HepG2 (cell line): ENCODE results near the gene NLRP5. TPM values are rescaled to one million over a fixed set of nuclear protein-coding genes. Genes with fewer than 3 reads are reported as not detected.

ENCODE experiments used
- CBX5 ChIP-seq: sonication (generic); formaldehyde crosslinking; IDR thresholded peaks from 2 replicates; pipeline ENCODE4 v1.4.0; 2020; ENCODE audit warnings: missing genetic modification reagents, borderline replicate concordance
- GTF3A ChIP-seq: sonication (generic); formaldehyde crosslinking; conservative IDR thresholded peaks from 2 replicates; pipeline ENCODE4 v1.4.0; 2020; ENCODE audit warnings: mild to moderate bottlenecking, missing genetic modification reagents
- HCFC1 ChIP-seq: fragments of 150-350 bp; IDR thresholded peaks from 2 replicates; pipeline ENCODE4 v1.6.1; 2014; ENCODE audit warnings: low read depth, low read length
- JUND ChIP-seq: sonication (generic); formaldehyde crosslinking; IDR thresholded peaks from 2 replicates; pipeline ENCODE4 v1.8.0; 2022; ENCODE audit warnings: mild to moderate bottlenecking, missing genetic modification reagents
- KDM2A ChIP-seq: sonication (generic); formaldehyde crosslinking; IDR thresholded peaks from 2 replicates; pipeline ENCODE4 v1.4.0; 2020; ENCODE audit warnings: low read depth, missing genetic modification reagents, borderline replicate concordance
- PITX1 ChIP-seq: sonication (generic); formaldehyde crosslinking; IDR thresholded peaks from 2 replicates; pipeline ENCODE4 v1.5.1; 2020; ENCODE audit warnings: mild to moderate bottlenecking, missing genetic modification reagents
- RAD21 ChIP-seq: fragments of 450-650 bp; formaldehyde crosslinking; IDR thresholded peaks from 2 replicates; pipeline ENCODE4 v1.5.0; 2020; ENCODE audit warnings: mild to moderate bottlenecking
- STAG1 ChIP-seq: sonication (generic); formaldehyde crosslinking; IDR thresholded peaks from 2 replicates; pipeline ENCODE4 v1.4.0; 2020; ENCODE audit warnings: missing genetic modification reagents
- TCF7L2 ChIP-seq: IDR thresholded peaks from 2 replicates; pipeline ENCODE4 v1.6.1; 2011; ENCODE audit warnings: mild to moderate bottlenecking, low read depth, low read length, moderate library complexity
- ZNF263 ChIP-seq: sonication (generic); formaldehyde crosslinking; IDR thresholded peaks from 2 replicates; pipeline ENCODE4 v1.4.0; 2020; ENCODE audit warnings: missing genetic modification reagents
- ZNF296 ChIP-seq: sonication (generic); formaldehyde crosslinking; conservative IDR thresholded peaks from 2 replicates; pipeline ENCODE4 v1.5.0; 2020; ENCODE audit warnings: mild to moderate bottlenecking, missing genetic modification reagents
- ZNF550 ChIP-seq: sonication (generic); formaldehyde crosslinking; IDR thresholded peaks from 2 replicates; pipeline ENCODE4 v1.4.0; 2020; ENCODE audit warnings: mild to moderate bottlenecking, missing genetic modification reagents, borderline replicate concordance
- ZNF556 ChIP-seq: sonication (generic); formaldehyde crosslinking; IDR thresholded peaks from 2 replicates; pipeline ENCODE4 v1.4.0; 2020; ENCODE audit warnings: mild to moderate bottlenecking, missing genetic modification reagents, borderline replicate concordance
- ZNF598 ChIP-seq: sonication (generic); formaldehyde crosslinking; IDR thresholded peaks from 2 replicates; pipeline ENCODE4 v1.5.1; 2020; ENCODE audit warnings: mild to moderate bottlenecking, missing genetic modification reagents, borderline replicate concordance
- polyA plus RNA-seq, 8 experiments: library from polyadenylated mRNA; depleted of rRNA in 3 of 8; stranded (reverse) in 7 of 8; unstranded in 1 of 8; fragments of >200 nt; fragmentation: Illumina TruSeq in 4 of 8; extraction: Trizol in 4 of 8; gene quantifications; 2 replicates each; pipeline versions ENCODE4 v1.2.1 to v1.2.3, GENCODE V29; 2011 to 2016; ENCODE audit warnings: low read depth in 4 of 8, missing spikeins in 1 of 8, mixed read lengths in 1 of 8; ENCODE audit not compliant: insufficient read depth in 1 of 8
- total RNA-seq, 5 experiments: library from RNA; depleted of rRNA; stranded (reverse); fragments of >200 nt; fragmentation: Illumina TruSeq; extraction: Trizol; gene quantifications; 2 replicates each; pipeline ENCODE4 v1.2.3, GENCODE V29; 2016; ENCODE audit warnings: low read depth in 1 of 5
- TF ChIP-seq, protein P1 (sequence below), 2 experiments: sonication (generic) in 1 of 2; formaldehyde crosslinking in 1 of 2; IDR thresholded peaks; 2 replicates each; pipeline versions ENCODE4 v1.4.0 to v1.6.1; 2016 to 2020; ENCODE audit warnings: borderline replicate concordance in 1 of 2, low read depth in 1 of 2, mild to moderate bottlenecking in 1 of 2, missing genetic modification reagents in 1 of 2
- TF ChIP-seq, protein P2 (sequence below): sonication (generic); formaldehyde crosslinking; IDR thresholded peaks from 2 replicates; pipeline ENCODE4 v1.5.0; 2020; ENCODE audit warnings: mild to moderate bottlenecking, missing genetic modification reagents, moderate library complexity
- TF ChIP-seq, protein P3 (sequence below): IDR thresholded peaks from 2 replicates; pipeline ENCODE4 v1.6.1; 2018; ENCODE audit warnings: missing genetic modification reagents
- TF ChIP-seq, protein P4 (sequence below): sonication (generic); formaldehyde crosslinking; IDR thresholded peaks from 2 replicates; pipeline ENCODE4 v1.4.0; 2020; ENCODE audit warnings: missing genetic modification reagents, borderline replicate concordance

The NLRP5 gene
- total and polyA plus RNA-seq, 2 of the 13 experiments (the other 11 are each of a cell fraction or from before 2014, with no cell fraction given): not detected

DNA sequence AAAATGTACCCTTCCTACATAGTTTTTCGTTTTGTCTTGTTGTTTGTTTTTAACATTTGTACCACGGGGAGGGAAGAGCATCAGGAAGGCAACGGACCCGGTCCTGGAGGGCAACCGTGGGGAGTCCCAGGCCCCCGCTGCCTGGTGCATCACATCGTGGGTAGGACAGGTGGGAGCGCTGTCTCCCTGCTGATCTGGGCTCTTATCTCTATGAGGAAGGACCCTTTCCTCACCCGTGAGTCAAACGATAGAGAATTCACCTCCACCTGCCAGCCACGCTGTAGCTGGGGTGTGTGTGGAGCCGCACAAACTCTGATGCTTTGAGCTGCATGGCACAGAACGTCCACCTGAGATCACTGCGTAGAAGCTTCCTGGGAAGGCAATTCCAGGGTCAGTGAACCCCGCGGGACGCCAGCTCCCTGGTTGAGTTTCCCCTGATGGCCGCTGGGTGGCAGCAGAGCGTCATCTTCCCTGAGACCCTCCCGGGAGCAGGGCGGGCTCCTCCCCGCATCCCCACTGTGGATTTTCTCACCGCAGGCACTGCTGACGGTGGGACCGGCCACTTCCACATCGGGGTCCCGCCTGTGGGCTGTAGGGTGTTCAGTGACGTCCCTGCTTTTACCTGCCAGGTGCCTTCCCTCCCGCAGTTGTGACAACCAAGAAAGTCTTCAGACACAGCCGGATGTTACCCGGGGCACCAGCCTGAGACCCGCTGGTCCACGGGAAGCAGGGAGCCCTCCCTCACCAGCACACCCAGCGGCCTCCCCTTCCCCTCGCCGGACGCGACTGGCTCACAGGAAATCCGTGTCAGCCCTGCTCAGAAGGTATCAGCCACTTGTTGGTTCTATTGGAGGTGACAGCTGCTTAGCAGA, 79.8 kb downstream of the NLRP5 start (continued):
- TF ChIP-seq JUND (CRISPR knock-in tag) (no peak), ZNF263 (peak; percentile 65), TCF7L2 (no peak), KDM2A (peak; percentile 63; the same call in 1 of the 2 replicates), ZNF296 (CRISPR knock-in tag) (no peak), ZNF598 (CRISPR knock-in tag) (0 out of 2 replicates have a peak, but pooled peaks have one; percentile 70), RAD21 (peak; percentile 77), GTF3A (0 out of 2 replicates have a peak, but pooled peaks have one; percentile 40), ZNF550 (CRISPR knock-in tag) (no peak), HCFC1 (0 out of 2 replicates have a peak, but pooled peaks have one; percentile 24), STAG1 (CRISPR knock-in tag) (peak; percentile 92), PITX1 (CRISPR knock-in tag) (no peak; the same call in 1 of the 2 replicates), CBX5 (peak; percentile 44; the same call in 1 of the 2 replicates), ZNF556 (CRISPR knock-in tag) (no peak; the same call in 1 of the 2 replicates)
- TF ChIP-seq, protein P1, sequence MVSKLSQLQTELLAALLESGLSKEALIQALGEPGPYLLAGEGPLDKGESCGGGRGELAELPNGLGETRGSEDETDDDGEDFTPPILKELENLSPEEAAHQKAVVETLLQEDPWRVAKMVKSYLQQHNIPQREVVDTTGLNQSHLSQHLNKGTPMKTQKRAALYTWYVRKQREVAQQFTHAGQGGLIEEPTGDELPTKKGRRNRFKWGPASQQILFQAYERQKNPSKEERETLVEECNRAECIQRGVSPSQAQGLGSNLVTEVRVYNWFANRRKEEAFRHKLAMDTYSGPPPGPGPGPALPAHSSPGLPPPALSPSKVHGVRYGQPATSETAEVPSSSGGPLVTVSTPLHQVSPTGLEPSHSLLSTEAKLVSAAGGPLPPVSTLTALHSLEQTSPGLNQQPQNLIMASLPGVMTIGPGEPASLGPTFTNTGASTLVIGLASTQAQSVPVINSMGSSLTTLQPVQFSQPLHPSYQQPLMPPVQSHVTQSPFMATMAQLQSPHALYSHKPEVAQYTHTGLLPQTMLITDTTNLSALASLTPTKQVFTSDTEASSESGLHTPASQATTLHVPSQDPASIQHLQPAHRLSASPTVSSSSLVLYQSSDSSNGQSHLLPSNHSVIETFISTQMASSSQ (IDR thresholded peaks at IDR 0.05; ENCODE audit: low read depth): no peak
- TF ChIP-seq, protein P1 (CRISPR knock-in tag; IDR thresholded peaks at IDR 0.05; ENCODE audit: borderline replicate concordance): 0 out of 2 replicates have a peak, but pooled peaks have one; percentile 19
- TF ChIP-seq, protein P2, sequence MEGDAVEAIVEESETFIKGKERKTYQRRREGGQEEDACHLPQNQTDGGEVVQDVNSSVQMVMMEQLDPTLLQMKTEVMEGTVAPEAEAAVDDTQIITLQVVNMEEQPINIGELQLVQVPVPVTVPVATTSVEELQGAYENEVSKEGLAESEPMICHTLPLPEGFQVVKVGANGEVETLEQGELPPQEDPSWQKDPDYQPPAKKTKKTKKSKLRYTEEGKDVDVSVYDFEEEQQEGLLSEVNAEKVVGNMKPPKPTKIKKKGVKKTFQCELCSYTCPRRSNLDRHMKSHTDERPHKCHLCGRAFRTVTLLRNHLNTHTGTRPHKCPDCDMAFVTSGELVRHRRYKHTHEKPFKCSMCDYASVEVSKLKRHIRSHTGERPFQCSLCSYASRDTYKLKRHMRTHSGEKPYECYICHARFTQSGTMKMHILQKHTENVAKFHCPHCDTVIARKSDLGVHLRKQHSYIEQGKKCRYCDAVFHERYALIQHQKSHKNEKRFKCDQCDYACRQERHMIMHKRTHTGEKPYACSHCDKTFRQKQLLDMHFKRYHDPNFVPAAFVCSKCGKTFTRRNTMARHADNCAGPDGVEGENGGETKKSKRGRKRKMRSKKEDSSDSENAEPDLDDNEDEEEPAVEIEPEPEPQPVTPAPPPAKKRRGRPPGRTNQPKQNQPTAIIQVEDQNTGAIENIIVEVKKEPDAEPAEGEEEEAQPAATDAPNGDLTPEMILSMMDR (CRISPR knock-in tag): peak; percentile 95
- TF ChIP-seq, protein P3, sequence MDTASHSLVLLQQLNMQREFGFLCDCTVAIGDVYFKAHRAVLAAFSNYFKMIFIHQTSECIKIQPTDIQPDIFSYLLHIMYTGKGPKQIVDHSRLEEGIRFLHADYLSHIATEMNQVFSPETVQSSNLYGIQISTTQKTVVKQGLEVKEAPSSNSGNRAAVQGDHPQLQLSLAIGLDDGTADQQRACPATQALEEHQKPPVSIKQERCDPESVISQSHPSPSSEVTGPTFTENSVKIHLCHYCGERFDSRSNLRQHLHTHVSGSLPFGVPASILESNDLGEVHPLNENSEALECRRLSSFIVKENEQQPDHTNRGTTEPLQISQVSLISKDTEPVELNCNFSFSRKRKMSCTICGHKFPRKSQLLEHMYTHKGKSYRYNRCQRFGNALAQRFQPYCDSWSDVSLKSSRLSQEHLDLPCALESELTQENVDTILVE (CRISPR knock-in tag): no peak
- TF ChIP-seq, protein P4, sequence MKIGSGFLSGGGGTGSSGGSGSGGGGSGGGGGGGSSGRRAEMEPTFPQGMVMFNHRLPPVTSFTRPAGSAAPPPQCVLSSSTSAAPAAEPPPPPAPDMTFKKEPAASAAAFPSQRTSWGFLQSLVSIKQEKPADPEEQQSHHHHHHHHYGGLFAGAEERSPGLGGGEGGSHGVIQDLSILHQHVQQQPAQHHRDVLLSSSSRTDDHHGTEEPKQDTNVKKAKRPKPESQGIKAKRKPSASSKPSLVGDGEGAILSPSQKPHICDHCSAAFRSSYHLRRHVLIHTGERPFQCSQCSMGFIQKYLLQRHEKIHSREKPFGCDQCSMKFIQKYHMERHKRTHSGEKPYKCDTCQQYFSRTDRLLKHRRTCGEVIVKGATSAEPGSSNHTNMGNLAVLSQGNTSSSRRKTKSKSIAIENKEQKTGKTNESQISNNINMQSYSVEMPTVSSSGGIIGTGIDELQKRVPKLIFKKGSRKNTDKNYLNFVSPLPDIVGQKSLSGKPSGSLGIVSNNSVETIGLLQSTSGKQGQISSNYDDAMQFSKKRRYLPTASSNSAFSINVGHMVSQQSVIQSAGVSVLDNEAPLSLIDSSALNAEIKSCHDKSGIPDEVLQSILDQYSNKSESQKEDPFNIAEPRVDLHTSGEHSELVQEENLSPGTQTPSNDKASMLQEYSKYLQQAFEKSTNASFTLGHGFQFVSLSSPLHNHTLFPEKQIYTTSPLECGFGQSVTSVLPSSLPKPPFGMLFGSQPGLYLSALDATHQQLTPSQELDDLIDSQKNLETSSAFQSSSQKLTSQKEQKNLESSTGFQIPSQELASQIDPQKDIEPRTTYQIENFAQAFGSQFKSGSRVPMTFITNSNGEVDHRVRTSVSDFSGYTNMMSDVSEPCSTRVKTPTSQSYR (CRISPR knock-in tag): no peak
